HG02870 (cell line): ENCODE measurements around the gene RHOC.
A peak's percentile ranks its signal among the peaks of the same experiment; 100 is the strongest.

Experiments used
- ATAC-seq: cut with Tn5 transposase; IDR thresholded peaks from one replicate; pipeline ENCODE4 v1.9.1; 2021; ENCODE audit warnings: mild to moderate bottlenecking, moderate library complexity; ENCODE audit not compliant: unreplicated experiment

RHOC gene

GRCh38 chr1:112686835-112687234, 20.1 kb downstream of the RHOC start:
- ATAC-seq, result no peak

- no peak for ATAC-seq
Measured at GRCh38 chr1:112686417-112686816, 20.5 kb downstream of the RHOC start.

GRCh38 chr1:112685913-112686312, 21.0 kb downstream of the RHOC start:
- ATAC-seq, result no peak

- no peak for ATAC-seq
Measured at GRCh38 chr1:112678605-112679004, 28.3 kb downstream of the RHOC start.

- ATAC-seq, result no peak
Measured at GRCh38 chr1:112677501-112677900, 29.4 kb downstream of the RHOC start.

- ATAC-seq, result no peak
Measured at GRCh38 chr1:112676543-112676942, 30.4 kb downstream of the RHOC start.

- no peak for ATAC-seq
Measured at GRCh38 chr1:112675728-112676381, 31.1 kb downstream of the RHOC start.

- ATAC-seq, result peak; percentile 36
Measured at GRCh38 chr1:112674986-112675727, 31.8 kb downstream of the RHOC start.

- ATAC-seq, result peak; percentile 58
Measured at GRCh38 chr1:112674440-112674985, 32.4 kb downstream of the RHOC start, which contains the start of gene MOV10. Gene MOV10 (plus strand): TSS chr1:112674659. CDS start chr1:112674913, 254 bp downstream.

- peak; percentile 2 for ATAC-seq
Measured at GRCh38 chr1:112673592-112674439, 33.1 kb downstream of the RHOC start.

GRCh38 chr1:112672842-112673241, 34.1 kb downstream of the RHOC start:
- no peak for ATAC-seq

- no peak for ATAC-seq
Measured at GRCh38 chr1:112672009-112672408, 34.9 kb downstream of the RHOC start.

GRCh38 chr1:112666946-112667345, 40.0 kb downstream of the RHOC start:
- no peak for ATAC-seq

GRCh38 chr1:112665857-112666256, 41.1 kb downstream of the RHOC start:
- no peak for ATAC-seq

GRCh38 chr1:112651205-112651604, 55.7 kb downstream of the RHOC start:
- no peak for ATAC-seq
